Measurements from ENCODE around the gene NEK4. TPM values are rescaled to one million over a fixed set of nuclear protein-coding genes. Genes with fewer than 3 reads are reported as not detected.
A peak's percentile ranks its signal among the peaks of the same experiment; 100 is the strongest.
"Not testable (repeated sequence)": the region's sequence is repeated elsewhere in the genome, so short reads cannot be mapped to it uniquely, and the experiment has no call there.

Gene NEK4
- total RNA-seq, 1 donor from 2014 or later = 11.4 TPM

DNA sequence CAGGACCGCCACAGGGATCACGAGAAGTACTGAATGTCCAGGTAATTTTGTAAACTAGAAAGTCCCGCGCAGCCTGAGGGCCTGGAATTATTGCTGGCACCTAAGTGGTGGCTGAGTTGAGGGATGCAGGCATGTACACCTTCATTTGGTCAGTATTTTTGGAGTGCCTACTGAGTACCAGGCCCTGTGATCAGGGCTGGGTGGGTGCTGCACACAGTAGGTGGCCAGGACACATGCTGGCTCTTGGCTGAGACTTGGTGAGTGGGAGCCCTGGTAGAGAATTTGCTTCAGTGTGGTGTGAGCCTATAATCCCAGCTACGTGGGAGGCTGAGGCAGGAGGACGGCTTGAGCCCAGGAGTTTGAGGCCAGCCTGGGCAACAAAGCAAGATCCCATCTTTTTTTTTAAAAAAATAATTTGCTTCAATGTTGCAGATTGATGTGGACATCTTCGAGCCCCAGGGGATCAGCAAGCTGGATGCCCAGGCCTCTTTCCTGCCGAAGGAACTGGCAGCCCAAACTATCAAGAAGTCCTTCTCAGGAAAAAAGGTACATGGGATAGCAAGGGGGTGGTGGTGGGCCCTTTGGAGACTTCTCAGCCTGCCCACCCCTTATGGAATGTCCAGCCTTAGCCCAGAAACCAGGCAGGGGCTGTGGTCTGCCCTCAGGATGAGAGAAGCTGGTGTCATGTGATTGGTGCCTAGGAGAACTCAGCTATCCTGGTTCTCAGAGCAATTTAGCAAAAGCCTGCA lies 9.3 kb upstream of the NEK4 start:
- TF ChIP-seq, protein P1, sequence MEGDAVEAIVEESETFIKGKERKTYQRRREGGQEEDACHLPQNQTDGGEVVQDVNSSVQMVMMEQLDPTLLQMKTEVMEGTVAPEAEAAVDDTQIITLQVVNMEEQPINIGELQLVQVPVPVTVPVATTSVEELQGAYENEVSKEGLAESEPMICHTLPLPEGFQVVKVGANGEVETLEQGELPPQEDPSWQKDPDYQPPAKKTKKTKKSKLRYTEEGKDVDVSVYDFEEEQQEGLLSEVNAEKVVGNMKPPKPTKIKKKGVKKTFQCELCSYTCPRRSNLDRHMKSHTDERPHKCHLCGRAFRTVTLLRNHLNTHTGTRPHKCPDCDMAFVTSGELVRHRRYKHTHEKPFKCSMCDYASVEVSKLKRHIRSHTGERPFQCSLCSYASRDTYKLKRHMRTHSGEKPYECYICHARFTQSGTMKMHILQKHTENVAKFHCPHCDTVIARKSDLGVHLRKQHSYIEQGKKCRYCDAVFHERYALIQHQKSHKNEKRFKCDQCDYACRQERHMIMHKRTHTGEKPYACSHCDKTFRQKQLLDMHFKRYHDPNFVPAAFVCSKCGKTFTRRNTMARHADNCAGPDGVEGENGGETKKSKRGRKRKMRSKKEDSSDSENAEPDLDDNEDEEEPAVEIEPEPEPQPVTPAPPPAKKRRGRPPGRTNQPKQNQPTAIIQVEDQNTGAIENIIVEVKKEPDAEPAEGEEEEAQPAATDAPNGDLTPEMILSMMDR (IDR thresholded peaks at IDR 0.05) = no peak
- Histone ChIP-seq H3K27ac (no peak overlapping the region), H3K4me3 (no peak overlapping the region), H3K36me3 (no peaks in the 10 kb centered on the region), H3K9me3 (no peaks in the 10 kb centered on the region), H3K27me3 (no peaks in the 10 kb centered on the region), H3K4me1 (no peaks in the 10 kb centered on the region)
- intact Hi-C loops (cut with DNase I) = loop anchor here (5.0 kb wide), 1 partner anchor 152 kb away; no protein-coding TSS in a partner anchor
- DNase-seq (ENCODE audit: low spot score in 2 of 2) = no peak

DNA sequence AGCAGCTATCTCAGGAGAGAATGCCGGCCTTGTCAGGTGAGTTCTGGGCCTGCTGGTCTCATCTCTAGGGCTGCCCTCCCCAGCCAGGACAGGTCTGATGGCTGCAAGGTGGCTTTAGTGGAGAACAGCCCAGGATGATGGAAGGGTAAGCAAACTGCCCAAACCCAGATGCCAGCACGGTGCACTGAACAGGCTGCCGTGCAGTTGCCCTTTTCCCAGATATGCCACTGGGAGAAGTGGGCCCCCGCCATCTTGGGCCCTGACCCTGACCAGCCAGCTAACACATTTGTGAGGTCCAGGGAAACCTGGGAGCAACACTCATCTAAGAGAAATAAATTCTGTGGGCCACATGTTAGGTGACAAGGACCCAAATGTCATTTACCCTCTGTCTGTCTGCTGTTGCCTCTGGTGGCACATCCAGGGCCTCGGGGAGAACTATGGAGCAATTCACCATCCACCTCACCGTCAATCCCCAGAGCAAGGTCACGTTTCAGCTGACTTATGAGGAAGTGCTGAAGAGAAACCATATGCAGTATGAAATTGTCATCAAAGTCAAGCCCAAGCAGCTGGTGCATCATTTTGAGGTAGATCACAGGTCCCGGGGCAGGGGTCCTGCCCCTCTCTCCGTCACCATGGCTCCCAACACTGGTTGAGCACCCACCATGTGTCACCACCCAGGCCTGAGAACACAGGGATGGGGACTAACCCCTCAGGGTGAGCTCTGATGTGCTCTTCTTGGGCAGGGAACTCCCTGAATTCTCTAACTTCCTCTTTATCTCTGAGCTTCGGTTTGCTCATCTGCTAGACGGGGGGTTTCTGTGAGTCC lies 8.5 kb upstream of the NEK4 start:
- Histone ChIP-seq H3K9me3 (no peaks in the 10 kb centered on the region), H3K4me1 (no peaks in the 10 kb centered on the region), H3K27me3 (no peaks in the 10 kb centered on the region), H3K27ac (no peak overlapping the region), H3K36me3 (no peaks in the 10 kb centered on the region), H3K4me3 (no peak overlapping the region)
- TF ChIP-seq, protein P1 (IDR thresholded peaks at IDR 0.05) = no peak
- intact Hi-C loops (cut with DNase I) = no loop called here
- peak in 1 of 2 donors; percentile 63 for DNase-seq (ENCODE audit: low spot score in 2 of 2)

DNA sequence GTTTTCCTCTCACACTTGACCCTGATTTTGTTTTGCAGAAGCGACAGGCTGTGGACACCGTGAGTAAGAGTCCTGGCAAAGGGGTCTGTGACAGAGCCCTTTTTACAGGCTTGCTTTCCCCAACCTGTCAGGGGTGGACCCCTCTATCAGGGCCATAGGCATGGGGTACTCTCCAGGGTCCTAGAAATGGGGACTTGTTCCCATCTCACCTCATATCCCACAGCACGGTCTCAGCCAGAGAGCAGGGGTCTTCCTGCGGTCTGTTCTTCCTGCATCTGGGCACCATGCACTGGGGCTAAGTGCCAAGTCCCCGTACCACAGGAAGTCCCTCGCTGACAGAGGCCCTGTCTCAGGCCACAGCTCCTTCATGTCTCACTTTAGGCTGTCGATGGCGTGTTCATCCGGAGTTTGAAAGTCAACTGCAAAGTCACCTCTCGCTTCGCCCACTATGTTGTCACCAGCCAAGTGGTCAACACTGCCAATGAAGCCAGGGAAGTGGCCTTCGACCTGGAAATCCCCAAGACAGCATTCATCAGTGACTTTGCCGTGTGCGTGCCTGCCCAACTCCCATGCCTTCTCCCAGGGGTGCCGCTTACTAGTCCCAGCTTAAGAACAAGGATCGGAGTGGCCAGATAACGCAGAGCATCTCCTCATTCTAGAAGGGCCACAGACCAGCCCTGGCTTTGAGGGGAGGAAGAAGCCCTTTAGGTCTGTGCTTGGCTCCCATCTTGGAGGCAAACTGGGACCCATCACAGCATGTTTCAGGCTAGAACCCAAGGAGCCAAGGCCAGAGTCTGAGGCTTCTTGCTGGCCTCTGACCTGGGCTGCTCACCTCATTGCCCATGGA lies 7.4 kb upstream of the NEK4 start:
- Histone ChIP-seq H3K27ac (no peak overlapping the region), H3K27me3 (no peaks in the 10 kb centered on the region), H3K36me3 (no peaks in the 10 kb centered on the region), H3K9me3 (no peaks in the 10 kb centered on the region), H3K4me3 (no peak overlapping the region), H3K4me1 (no peaks in the 10 kb centered on the region)
- TF ChIP-seq, protein P1 (IDR thresholded peaks at IDR 0.05) = no peak
- peak in 1 of 2 donors; percentile 60 for DNase-seq (ENCODE audit: low spot score in 2 of 2)
- intact Hi-C loops (cut with DNase I) = no loop called here

DNA sequence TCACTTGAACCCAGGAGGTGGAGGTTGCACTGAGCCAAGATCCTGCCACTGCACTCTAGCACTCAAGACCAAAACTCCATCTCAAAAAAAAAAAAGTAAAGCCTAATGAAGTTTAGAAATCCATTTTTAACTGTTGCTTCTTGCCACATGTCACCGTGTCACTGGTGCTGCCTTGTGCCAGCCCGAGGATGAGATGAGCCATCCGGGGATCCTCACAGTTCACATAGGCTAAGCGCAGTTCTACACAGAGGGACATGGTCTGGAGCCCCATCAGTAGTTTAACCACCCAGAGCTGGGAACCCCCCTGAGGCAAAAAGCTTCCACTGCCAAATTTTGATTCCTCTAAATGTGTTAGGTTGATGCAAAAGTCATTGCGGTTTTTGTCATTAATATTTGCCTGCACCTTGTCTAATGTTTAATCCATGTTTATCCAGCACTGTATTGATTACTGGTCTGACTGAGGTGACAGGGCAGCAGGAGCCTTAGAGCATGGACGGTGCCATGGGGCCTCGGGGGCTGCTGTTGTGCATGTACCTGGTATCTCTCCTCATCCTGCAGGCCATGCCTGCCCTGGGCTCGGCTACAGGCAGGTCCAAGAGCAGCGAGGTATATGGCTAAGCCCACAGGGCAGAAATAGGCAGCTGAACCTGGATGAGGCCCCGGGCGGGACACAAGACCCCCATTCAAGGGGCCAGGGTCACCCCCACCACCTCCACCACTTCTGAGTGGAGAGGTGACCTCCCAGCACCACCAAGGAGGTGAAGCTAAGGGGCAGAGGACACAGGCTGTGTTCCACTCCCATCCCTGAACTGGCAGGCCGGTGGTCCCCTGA lies 6.6 kb upstream of the NEK4 start, which contains the start of gene ITIH1:
Gene ITIH1, plus strand, starts transcription at position 473 of the 832 bp plus-strand sequence. Its CDS starts 17 bp downstream, at position 490.
- TF ChIP-seq, protein P1 (IDR thresholded peaks at IDR 0.05) = no peak
- no peaks in the 10 kb centered on the region for H3K9me3 ChIP-seq
- peak in 1 of 2 donors; percentile 38 for DNase-seq (ENCODE audit: low spot score in 2 of 2)
- no peaks in the 10 kb centered on the region for H3K36me3 ChIP-seq
- H3K27ac ChIP-seq = no peak within 1 kb of the TSS
- no peaks in the 10 kb centered on the region for H3K4me1 ChIP-seq
- intact Hi-C loops (cut with DNase I) = no loop called here
- no peaks in the 10 kb centered on the region for H3K27me3 ChIP-seq
- H3K4me3 ChIP-seq = no peak within 1 kb of the TSS

DNA sequence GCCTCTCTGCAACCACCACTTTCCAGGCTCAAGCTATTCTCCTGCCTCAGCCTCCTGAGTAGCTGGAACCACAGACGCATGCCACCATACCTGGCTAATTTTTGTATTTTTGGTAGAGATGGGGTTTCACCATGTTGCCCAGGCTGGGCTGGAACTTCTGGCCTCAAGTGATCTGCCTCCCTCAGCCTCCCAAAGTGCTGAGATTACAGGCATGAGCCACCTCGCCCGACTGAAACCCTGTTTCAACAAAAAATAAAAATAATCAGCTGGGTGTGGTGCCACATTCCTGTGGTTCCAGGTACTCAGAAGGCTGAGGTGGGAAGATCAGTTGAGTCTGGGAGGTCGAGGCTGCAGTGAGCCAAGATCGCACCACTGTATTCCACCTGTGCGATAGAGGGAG lies 5.7 kb upstream of the NEK4 start:
- H3K4me3 ChIP-seq; H3K36me3 ChIP-seq; intact Hi-C loops (cut with DNase I); H3K27ac ChIP-seq; H3K9me3 ChIP-seq; H3K27me3 ChIP-seq; DNase-seq (ENCODE audit: low spot score in 2 of 2); H3K4me1 ChIP-seq: not testable (repeated sequence)

All from ascending aorta (tissue), 2 donors.